Tibial nerve (tissue), 4 donors: ENCODE measurements around the gene VPS4A.

Experiments used
- CTCF ChIP-seq, 5 experiments: fragments of 200-600 bp in 3 of 5; fragments of 450-650 bp in 2 of 5; sonication (generic) in 3 of 5; IDR thresholded peaks; one replicate each; pipeline ENCODE4 v1.5.1; 2016 to 2019; ENCODE audit warnings: antibody characterized with exemption in 5 of 5, mild to moderate bottlenecking in 3 of 5, moderate library complexity in 2 of 5
- EP300 ChIP-seq, 2 donors: sonication (generic); formaldehyde crosslinking; IDR thresholded peaks; one replicate each; pipeline ENCODE4 v1.6.1; 2017; ENCODE audit warnings: antibody characterized with exemption in 2 of 2, mild to moderate bottlenecking in 1 of 2
- POLR2A ChIP-seq, 2 donors: fragments of 450-650 bp; IDR thresholded peaks; one replicate each; pipeline ENCODE4 v1.6.1; 2017; ENCODE audit warnings: antibody characterized with exemption in 2 of 2, mild to moderate bottlenecking in 2 of 2, moderate library complexity in 2 of 2

DNA sequence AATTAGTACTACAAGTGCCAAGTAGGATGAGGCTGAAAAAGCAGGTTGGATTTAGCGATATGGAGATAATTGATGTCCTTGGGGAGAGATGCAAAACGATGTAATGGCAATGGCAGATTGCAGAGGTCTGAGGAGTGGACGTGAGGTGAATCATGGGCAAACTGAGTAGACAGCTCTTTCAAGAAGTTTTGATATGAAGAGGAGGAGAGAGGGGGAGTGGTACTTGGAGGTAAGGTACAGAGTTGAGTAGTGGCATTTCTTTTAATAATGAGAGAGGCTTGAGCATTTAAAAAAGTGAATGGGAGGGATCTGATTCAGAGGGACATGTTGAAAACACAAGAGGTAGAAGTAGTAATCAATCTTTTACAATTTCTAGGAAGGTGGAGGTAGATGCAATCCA is 17.7 kb upstream of the VPS4A start:
- TF ChIP-seq CTCF (IDR thresholded peaks at IDR 0.05) = no peak
- no peak for TF ChIP-seq POLR2A (IDR thresholded peaks at IDR 0.05)
- no peak for TF ChIP-seq EP300 (IDR thresholded peaks at IDR 0.05)
